ENCODE data around the gene ALDH1A2.

DNA sequence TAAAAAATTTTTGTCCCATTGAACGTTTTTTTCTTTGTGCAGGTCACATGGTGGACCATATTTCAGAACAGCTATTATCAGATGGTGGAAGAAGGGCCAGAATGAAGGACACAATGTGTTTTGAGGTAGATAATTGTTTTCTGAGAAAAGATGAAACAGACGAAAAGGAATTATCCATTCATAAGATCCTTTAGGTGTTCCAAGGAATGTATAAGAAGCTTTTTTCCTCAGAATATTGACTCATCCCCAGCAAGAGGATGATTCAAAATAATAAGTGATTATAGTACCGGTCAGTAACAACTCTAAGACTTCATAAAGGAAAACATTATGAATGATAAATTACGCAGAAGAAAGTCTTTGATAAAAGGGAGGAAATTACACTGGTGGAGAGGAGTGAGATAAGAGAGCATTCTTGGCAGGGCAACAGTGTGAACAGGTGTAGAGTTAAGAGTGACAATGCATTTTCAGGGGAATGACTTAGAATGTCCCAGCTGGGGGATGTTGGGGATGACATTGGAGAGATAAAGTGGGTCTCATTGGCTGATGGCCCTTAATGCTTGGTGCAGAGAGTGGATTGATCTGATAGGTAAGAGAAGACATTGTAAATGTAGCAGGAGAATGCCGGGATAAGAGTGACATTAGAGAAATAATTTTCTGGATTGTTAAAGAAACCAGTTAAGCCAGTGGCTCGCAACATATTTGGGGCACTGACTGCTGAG is 45.6 kb upstream of the ALDH1A2 start:
- TF ChIP-seq YY1 (IDR thresholded peaks at IDR 0.05; ENCODE audit: insufficient read depth, insufficient read length), result no peak
- TF ChIP-seq SUZ12 (IDR thresholded peaks at IDR 0.05; ENCODE audit: extremely low read depth, insufficient read depth, insufficient read length), result no peak
- TF ChIP-seq ZNF274 (IDR thresholded peaks at IDR 0.05; ENCODE audit: low read depth, low read length), result no peak
